ENCODE results near the gene RPUSD2. TPM values are rescaled to one million over a fixed set of nuclear protein-coding genes. Genes with fewer than 3 reads are reported as not detected.

Gene RPUSD2
- total and polyA plus RNA-seq, 2 donors (not counting 3 experiments of a cell fraction or from before 2014, with no cell fraction given), result 7.0 to 11.4 TPM

GRCh38 chr15:40618023-40618422, 48.9 kb downstream of the RPUSD2 start:
- Histone ChIP-seq H3K4me3 (replicated peaks in 1 of 3; ENCODE audit: insufficient read depth in 1 of 3, low read depth in 1 of 3, low read length in 3 of 3) (no peak overlapping the region), H3K27ac (ENCODE audit: insufficient read depth, low read depth, low read length) (no peak overlapping the region), H3K4me2 (ENCODE audit: insufficient read depth, low read length) (no peak overlapping the region), H3K27me3 (ENCODE audit: control insufficient read depth in 2 of 2, insufficient read depth in 2 of 2, low read length in 2 of 2) (no peaks in the 10 kb centered on the region), H3K9ac (replicated peaks; ENCODE audit: extremely low read depth, insufficient read depth, low read length) (no peak overlapping the region), H3K36me3 (ENCODE audit: control insufficient read depth in 2 of 2, extremely low read depth in 1 of 2, insufficient read depth in 2 of 2, low read length in 2 of 2) (peaks cover 0 to 7% of the 10 kb centered on the region in 2 experiments), H3K79me2 (ENCODE audit: control insufficient read depth, insufficient read depth, low read length) (no peaks in the 10 kb centered on the region), H3K9me1 (replicated peaks; ENCODE audit: control insufficient read depth, extremely low read depth, insufficient read depth, low read length) (no peaks in the 10 kb centered on the region), H4K20me1 (replicated peaks; ENCODE audit: control insufficient read depth, extremely low read depth, insufficient read depth, low read length) (no peaks in the 10 kb centered on the region), H2AFZ (ENCODE audit: low read depth, low read length) (no peak overlapping the region), H3K9me3 (replicated peaks; ENCODE audit: control insufficient read depth, insufficient read depth, low read length) (no peaks in the 10 kb centered on the region), H3K4me1 (ENCODE audit: control insufficient read depth, extremely low read depth, insufficient read depth, low read length) (no peaks in the 10 kb centered on the region)
- dilution Hi-C loops (cut with MboI; ENCODE audit: extremely low pct_ligation_motif_present, low sequenced_read_pairs) (no loop called here), intact Hi-C loops (cut with micrococcal nuclease) (no loop called here)
- FAIRE-seq (no peak), DNase-seq (ENCODE audit: low read depth, low spot score) (no peak)
- no TSS peak for BruUV-seq (replicated peaks)
- ChIA-PET CTCF (interaction anchor here (0.6 to 1.2 kb wide), 2 partner anchors 17 to 1202 kb away, joined by 3 to 4 read pairs; no protein-coding TSS in a partner anchor), POLR2A (no interaction called here)
- TF ChIP-seq MAX (IDR thresholded peaks at IDR 0.05; ENCODE audit: insufficient read depth, insufficient read length) (no peak), POLR2A (IDR thresholded peaks at IDR 0.05; ENCODE audit: low read depth, low read length) (no peak), EZH2 (IDR thresholded peaks at IDR 0.05; ENCODE audit: borderline replicate concordance, low read depth, low read length, severe bottlenecking) (no peak), FOS (IDR thresholded peaks at IDR 0.05; ENCODE audit: borderline replicate concordance, insufficient read depth, low read length) (no peak), MYC (IDR thresholded peaks at IDR 0.05; ENCODE audit: low read depth, low read length) (no peak), POLR2AphosphoS5 (IDR thresholded peaks at IDR 0.05; ENCODE audit: insufficient read depth, low read depth, low read length) (no peak), JUN (IDR thresholded peaks at IDR 0.05; ENCODE audit: borderline replicate concordance, insufficient read depth, insufficient read length, low read depth) (no peak), GATA2 (IDR thresholded peaks at IDR 0.05; ENCODE audit: insufficient read depth, insufficient read length, low read depth, low read length) (no peak)
- TF ChIP-seq, protein P1, sequence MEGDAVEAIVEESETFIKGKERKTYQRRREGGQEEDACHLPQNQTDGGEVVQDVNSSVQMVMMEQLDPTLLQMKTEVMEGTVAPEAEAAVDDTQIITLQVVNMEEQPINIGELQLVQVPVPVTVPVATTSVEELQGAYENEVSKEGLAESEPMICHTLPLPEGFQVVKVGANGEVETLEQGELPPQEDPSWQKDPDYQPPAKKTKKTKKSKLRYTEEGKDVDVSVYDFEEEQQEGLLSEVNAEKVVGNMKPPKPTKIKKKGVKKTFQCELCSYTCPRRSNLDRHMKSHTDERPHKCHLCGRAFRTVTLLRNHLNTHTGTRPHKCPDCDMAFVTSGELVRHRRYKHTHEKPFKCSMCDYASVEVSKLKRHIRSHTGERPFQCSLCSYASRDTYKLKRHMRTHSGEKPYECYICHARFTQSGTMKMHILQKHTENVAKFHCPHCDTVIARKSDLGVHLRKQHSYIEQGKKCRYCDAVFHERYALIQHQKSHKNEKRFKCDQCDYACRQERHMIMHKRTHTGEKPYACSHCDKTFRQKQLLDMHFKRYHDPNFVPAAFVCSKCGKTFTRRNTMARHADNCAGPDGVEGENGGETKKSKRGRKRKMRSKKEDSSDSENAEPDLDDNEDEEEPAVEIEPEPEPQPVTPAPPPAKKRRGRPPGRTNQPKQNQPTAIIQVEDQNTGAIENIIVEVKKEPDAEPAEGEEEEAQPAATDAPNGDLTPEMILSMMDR (IDR thresholded peaks at IDR 0.05; ENCODE audit: extremely low read depth in 1 of 2, insufficient read depth in 1 of 2, low read depth in 1 of 2, low read length in 2 of 2), result no peak
